GM12875 (cell line): ENCODE data around the gene COL3A1.

Source experiments
- H3K4me3 ChIP-seq: one replicate; pipeline ENCODE4 v1.5.1; 2011; ENCODE audit warnings: low read depth, low read length, control low read depth
- TF ChIP-seq, protein P1 (sequence below): IDR thresholded peaks from 2 replicates; pipeline ENCODE4 v1.5.1; 2011; ENCODE audit warnings: low read depth, mild to moderate bottlenecking, control low read depth, inconsistent platforms, low read length, moderate library complexity, borderline replicate concordance; ENCODE audit not compliant: insufficient read depth

COL3A1 gene

DNA sequence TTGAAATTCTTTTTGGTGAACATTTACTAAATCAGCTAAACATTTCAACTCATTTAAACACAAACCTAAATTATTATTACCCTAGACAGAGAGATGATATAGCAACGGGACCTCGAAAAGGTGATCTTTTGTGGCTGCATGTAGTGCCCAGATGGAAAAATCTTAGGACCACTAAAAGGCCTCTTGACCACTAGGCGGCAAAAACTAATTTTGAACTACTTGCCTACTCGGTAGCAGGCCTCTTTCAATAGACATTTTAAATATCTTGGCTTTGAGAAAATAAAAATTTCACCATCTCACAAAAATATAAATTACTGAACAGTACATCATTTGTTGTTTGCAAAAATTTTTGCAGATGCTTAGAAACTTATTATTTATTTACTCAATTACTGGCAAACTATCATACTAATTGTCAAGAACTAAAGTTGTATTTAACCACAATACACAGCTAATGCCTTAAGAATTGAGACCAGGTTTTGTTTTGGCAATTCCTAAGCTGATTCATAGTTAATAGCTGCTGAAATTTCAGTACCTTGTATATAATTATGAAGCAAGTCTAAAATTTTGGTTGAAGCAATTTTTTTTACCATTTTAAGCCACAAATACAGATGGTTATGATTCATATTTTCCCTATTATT lies 9.4 kb downstream of the COL3A1 start:
- H3K4me3 ChIP-seq: no peak overlapping the region
- TF ChIP-seq, protein P1, sequence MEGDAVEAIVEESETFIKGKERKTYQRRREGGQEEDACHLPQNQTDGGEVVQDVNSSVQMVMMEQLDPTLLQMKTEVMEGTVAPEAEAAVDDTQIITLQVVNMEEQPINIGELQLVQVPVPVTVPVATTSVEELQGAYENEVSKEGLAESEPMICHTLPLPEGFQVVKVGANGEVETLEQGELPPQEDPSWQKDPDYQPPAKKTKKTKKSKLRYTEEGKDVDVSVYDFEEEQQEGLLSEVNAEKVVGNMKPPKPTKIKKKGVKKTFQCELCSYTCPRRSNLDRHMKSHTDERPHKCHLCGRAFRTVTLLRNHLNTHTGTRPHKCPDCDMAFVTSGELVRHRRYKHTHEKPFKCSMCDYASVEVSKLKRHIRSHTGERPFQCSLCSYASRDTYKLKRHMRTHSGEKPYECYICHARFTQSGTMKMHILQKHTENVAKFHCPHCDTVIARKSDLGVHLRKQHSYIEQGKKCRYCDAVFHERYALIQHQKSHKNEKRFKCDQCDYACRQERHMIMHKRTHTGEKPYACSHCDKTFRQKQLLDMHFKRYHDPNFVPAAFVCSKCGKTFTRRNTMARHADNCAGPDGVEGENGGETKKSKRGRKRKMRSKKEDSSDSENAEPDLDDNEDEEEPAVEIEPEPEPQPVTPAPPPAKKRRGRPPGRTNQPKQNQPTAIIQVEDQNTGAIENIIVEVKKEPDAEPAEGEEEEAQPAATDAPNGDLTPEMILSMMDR: peak; percentile 35; the same call in 1 of the 2 replicates

DNA sequence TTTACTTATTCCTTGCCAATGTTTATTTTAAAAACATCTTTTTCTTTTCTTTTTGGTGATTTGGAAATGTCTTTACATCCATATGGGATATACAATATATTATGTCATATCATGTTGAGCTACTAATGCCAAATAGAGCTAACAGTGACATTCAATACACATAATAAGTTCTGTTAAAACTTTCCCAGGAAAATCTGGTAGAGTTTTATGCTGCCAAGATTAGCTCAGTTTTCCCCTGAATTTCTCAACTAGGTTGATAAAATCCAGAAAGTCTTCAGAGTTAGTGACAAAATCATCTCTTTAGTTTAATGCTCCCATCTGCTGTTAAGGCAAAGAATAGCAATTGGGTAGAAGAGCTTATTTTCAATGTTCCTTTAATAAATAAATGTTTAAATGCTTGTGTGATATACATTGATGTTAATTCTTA lies 9.9 kb downstream of the COL3A1 start:
- no peak overlapping the region for H3K4me3 ChIP-seq
- TF ChIP-seq, protein P1: no peak

DNA sequence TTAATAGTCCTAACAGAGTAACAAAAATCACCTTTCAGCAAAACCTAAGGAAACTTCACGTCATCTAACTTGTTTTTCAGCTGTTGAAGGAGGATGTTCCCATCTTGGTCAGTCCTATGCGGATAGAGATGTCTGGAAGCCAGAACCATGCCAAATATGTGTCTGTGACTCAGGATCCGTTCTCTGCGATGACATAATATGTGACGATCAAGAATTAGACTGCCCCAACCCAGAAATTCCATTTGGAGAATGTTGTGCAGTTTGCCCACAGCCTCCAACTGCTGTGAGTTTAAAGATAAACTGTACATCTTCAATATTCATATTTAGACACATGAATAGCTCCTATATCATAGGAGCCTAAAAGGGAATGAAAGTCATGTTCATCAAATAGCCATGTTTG lies 10.5 kb downstream of the COL3A1 start:
- TF ChIP-seq, protein P1: no peak
- H3K4me3 ChIP-seq: no peak overlapping the region

DNA sequence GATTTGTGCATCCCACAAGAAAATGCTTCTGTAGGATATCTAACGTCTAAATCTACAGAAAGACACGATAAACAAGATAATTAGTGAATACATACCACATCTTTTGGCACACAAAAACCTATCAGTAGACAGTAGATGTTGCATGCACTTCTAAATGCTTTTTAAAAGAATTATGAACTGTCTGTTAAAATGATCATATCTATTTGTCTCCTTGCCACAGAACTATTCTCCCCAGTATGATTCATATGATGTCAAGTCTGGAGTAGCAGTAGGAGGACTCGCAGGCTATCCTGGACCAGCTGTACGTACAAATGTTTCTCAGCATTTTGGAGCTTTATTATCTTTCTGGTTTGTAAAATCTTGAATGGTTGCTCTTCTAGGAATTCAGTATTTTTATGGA lies 12.7 kb downstream of the COL3A1 start:
- no peak overlapping the region for H3K4me3 ChIP-seq
- TF ChIP-seq, protein P1: no peak

DNA sequence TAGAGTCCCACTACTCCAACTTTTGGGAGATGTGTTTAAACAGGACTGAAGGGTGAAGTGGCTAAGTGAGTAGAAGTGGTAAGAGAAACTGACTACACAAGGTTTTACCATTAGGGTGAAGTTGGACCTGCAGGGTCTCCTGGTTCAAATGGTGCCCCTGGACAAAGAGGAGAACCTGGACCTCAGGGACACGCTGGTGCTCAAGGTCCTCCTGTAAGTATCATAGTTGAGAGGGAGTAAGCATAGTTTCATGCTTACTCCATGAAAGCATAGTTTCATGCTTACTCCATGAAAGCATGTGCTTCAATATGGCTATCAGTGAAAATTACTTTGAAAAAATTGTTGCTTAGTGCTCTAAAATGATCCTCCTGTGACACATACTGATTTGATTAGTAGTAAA lies 19.1 kb downstream of the COL3A1 start:
- TF ChIP-seq, protein P1: no peak
- H3K4me3 ChIP-seq: no peak overlapping the region

DNA sequence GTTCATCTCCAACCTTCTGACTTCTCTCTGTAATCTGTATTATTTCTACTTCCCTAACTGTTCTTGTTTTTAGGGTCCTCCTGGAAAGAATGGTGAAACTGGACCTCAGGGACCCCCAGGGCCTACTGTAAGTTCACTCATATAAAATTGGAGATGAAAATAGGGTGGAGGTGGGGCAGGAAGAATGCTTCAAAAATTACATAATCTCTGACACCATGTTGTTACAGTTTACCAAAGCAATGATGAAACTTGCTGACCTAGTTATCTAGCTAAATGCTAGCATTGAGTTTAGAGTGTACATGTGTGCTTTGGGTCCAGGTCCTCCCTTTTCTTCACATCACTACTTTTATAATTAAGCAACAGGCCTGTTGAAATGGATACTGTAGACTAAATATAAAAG lies 23.1 kb downstream of the COL3A1 start:
- TF ChIP-seq, protein P1: no peak

DNA sequence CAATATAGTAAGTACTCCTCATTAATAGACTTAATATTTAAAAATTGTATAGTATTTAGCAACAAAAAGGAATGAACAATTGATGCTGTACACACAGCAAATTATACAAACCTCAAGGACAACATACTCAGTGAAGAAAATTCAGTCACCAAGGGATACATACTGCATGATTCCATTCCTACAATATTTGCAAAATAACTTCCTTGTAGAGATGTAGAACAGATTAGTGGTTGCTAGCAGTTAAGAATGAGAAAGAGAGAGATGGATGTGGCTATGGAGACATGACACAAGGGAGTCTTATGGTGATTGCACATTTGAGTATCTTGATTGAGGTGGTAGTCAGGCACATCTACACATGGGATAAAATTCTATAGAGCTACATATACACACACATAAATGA lies 26.0 kb downstream of the COL3A1 start:
- TF ChIP-seq, protein P1: no peak
- no peak overlapping the region for H3K4me3 ChIP-seq

More for the DNA sequence above, 23.1 kb downstream of the COL3A1 start:
- H3K4me3 ChIP-seq: no peak overlapping the region
